GM18861 (cell line): ENCODE results near the gene ABHD14A.

ENCODE experiments used
- ATAC-seq: cut with Tn5 transposase; IDR thresholded peaks from one replicate; pipeline ENCODE4 v1.9.1; 2021; ENCODE audit not compliant: unreplicated experiment

ABHD14A gene

GRCh38 chr3:51940648-51941462, 34.0 kb upstream of the ABHD14A start:
- no peak for ATAC-seq

GRCh38 chr3:51941463-51941797, 33.4 kb upstream of the ABHD14A start:
- ATAC-seq = no peak

GRCh38 chr3:51941798-51942602, 32.9 kb upstream of the ABHD14A start, which contains the start of the genes PARP3 and RRP9:
TSS of gene PARP3 (plus strand) at chr3:51942363. CDS start at chr3:51943356, 993 bp downstream.
TSS of gene RRP9 (minus strand) at chr3:51941904. CDS start at chr3:51941867, 37 bp downstream.
- peak; percentile 89 for ATAC-seq

GRCh38 chr3:51942603-51943450, 32.0 kb upstream of the ABHD14A start:
- no peak for ATAC-seq

GRCh38 chr3:51943451-51944391, 31.1 kb upstream of the ABHD14A start:
- ATAC-seq = no peak

- no peak for ATAC-seq
These were observed 30.3 kb upstream of the ABHD14A start for GRCh38 chr3:51944451-51945021.

GRCh38 chr3:51945031-51945840, 29.6 kb upstream of the ABHD14A start:
- no peak for ATAC-seq

- ATAC-seq = no peak
These were observed 28.7 kb upstream of the ABHD14A start for GRCh38 chr3:51945926-51946705.

GRCh38 chr3:51946796-51947195, 28.1 kb upstream of the ABHD14A start:
- no peak for ATAC-seq

- no peak for ATAC-seq
These were observed 27.5 kb upstream of the ABHD14A start for GRCh38 chr3:51947215-51947900.

- ATAC-seq = no peak
These were observed 26.8 kb upstream of the ABHD14A start for GRCh38 chr3:51948016-51948580.

- no peak for ATAC-seq
These were observed 25.7 kb upstream of the ABHD14A start for GRCh38 chr3:51949121-51949520.

GRCh38 chr3:51950899-51951298, 24.0 kb upstream of the ABHD14A start:
- ATAC-seq = no peak

- no peak for ATAC-seq
These were observed 21.4 kb upstream of the ABHD14A start for GRCh38 chr3:51953445-51953844.

- ATAC-seq = no peak
These were observed 20.8 kb upstream of the ABHD14A start for GRCh38 chr3:51954105-51954504.

GRCh38 chr3:51954713-51955112, 20.2 kb upstream of the ABHD14A start:
- no peak for ATAC-seq
